Measurements from ENCODE around the gene HEY2.

HEY2 gene

DNA sequence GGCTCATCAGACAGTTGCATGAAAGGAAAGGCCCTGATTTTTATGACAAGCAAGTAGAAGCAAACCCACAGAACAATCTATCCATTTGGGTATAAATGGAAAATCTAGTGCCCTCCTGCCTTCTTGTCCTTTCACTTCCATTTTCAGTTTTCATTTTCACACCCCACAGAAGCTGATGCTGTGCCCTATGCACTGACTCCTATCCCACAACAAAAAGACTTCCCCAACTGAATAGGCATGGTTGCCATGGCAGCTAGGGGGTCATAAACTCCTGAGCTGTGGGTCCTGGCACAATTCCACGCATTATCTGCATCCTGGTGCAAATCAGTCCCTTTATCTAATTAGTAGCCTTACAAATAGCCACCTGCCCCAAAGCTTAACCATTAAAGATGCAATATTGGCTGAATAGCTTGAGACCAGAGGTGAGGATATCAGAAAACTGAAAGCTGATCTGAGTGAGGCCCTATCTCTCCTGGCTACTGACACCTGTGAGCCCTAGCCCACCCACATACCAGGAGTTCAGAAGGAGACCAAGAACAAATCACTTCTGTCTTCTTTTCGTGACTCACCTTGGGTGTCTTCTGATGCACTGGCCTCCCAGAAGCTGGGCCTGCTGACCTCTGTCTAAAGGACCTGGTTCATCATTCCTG is 34.9 kb upstream of the HEY2 start:
- H3K27me3 ChIP-seq (replicated peaks) = no peaks in the 10 kb centered on the region
- TF ChIP-seq, protein P1, sequence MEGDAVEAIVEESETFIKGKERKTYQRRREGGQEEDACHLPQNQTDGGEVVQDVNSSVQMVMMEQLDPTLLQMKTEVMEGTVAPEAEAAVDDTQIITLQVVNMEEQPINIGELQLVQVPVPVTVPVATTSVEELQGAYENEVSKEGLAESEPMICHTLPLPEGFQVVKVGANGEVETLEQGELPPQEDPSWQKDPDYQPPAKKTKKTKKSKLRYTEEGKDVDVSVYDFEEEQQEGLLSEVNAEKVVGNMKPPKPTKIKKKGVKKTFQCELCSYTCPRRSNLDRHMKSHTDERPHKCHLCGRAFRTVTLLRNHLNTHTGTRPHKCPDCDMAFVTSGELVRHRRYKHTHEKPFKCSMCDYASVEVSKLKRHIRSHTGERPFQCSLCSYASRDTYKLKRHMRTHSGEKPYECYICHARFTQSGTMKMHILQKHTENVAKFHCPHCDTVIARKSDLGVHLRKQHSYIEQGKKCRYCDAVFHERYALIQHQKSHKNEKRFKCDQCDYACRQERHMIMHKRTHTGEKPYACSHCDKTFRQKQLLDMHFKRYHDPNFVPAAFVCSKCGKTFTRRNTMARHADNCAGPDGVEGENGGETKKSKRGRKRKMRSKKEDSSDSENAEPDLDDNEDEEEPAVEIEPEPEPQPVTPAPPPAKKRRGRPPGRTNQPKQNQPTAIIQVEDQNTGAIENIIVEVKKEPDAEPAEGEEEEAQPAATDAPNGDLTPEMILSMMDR (IDR thresholded peaks at IDR 0.05; ENCODE audit: low read depth, low read length, missing control alignments) = no peak
- H3K36me3 ChIP-seq (replicated peaks) = no peaks in the 10 kb centered on the region
- no peak overlapping the region for H3K4me3 ChIP-seq (ENCODE audit: low read depth, low read length)
- in situ Hi-C loops (cut with HindIII; ENCODE audit: low pct_ligation_motif_present, low sequenced_read_pairs) = no loop called here
- no peak for DNase-seq
- no peak overlapping the region for H3K27ac ChIP-seq

DNA sequence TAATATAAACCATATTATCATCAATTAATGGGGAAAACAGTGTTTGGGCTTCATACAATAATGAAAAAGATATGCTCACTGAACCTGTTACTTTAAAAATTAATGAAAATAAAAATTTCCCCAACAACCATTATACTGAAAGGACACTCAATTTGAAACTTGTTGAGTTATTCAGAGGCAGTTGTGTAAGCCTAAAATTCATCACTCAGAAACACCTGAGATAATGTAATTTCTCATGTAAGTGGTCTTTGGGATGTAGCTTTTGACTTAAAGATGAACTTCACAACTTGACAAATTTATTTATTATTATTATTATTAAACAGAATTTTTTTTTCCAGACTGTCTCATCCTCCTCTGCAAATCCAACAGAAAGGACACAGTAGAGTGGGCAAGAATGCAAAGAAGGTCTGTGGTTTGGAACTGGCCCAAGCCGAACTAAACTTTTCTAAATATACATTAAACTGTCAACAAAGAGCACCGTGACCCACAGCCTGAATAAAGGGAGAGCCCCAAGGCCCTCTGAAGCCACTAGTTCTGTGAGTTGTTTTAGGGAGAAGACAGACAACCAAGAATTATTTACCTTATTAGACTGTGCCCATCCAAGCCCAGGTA is 32.2 kb upstream of the HEY2 start:
- in situ Hi-C loops (cut with HindIII; ENCODE audit: low pct_ligation_motif_present, low sequenced_read_pairs) = no loop called here
- no peak overlapping the region for H3K27ac ChIP-seq
- H3K36me3 ChIP-seq (replicated peaks) = no peaks in the 10 kb centered on the region
- no peaks in the 10 kb centered on the region for H3K27me3 ChIP-seq (replicated peaks)
- H3K4me3 ChIP-seq (ENCODE audit: low read depth, low read length) = no peak overlapping the region
- DNase-seq = no peak
- TF ChIP-seq, protein P1 (IDR thresholded peaks at IDR 0.05; ENCODE audit: low read depth, low read length, missing control alignments) = no peak

DNA sequence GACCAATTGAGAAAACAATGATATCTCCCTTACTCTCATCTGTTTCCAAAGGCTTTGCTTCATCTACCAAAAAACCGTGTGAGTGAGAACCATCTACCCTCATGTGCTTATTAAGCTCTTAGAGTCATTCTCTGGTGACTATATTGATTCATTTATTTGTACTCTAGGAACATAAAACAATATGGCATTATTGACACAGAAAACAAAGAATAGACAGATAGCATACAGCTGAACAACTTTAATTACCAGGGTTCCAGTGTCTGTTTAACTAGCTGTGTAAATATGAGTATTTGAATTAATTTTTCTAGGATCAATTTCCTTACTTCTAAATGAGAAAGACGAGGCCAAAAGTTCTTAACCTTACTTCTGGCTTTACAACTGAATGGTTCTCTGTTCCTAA is 31.3 kb upstream of the HEY2 start:
- in situ Hi-C loops (cut with HindIII; ENCODE audit: low pct_ligation_motif_present, low sequenced_read_pairs) = no loop called here
- Histone ChIP-seq H3K36me3 (replicated peaks) (no peaks in the 10 kb centered on the region), H3K4me3 (ENCODE audit: low read depth, low read length) (no peak overlapping the region), H3K27me3 (replicated peaks) (no peaks in the 10 kb centered on the region), H3K27ac (no peak overlapping the region)
- DNase-seq = no peak
- TF ChIP-seq, protein P1 (IDR thresholded peaks at IDR 0.05; ENCODE audit: low read depth, low read length, missing control alignments) = no peak

DNA sequence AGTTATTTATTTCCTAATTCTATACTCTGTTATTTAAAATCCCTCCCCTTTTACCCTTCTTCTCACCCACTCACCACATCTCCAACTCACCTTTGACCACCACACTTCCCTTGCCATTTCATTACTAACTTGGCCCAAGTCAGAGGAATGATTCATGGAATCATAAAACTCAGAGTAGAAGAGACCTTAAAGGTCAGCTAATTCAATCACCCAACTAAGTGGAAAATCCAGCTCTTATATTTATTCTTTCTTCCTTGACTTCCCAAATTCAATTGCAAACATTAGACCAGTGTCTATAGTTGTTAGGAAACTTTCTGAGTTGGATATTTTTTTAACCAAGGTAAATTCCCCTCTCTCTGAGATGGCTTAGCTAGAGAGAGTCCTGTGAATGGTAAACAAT is 26.5 kb upstream of the HEY2 start:
- no peak overlapping the region for H3K4me3 ChIP-seq (ENCODE audit: low read depth, low read length)
- H3K36me3 ChIP-seq (replicated peaks) = no peaks in the 10 kb centered on the region
- no peak for DNase-seq
- in situ Hi-C loops (cut with HindIII; ENCODE audit: low pct_ligation_motif_present, low sequenced_read_pairs) = no loop called here
- no peak overlapping the region for H3K27ac ChIP-seq
- TF ChIP-seq, protein P1 (IDR thresholded peaks at IDR 0.05; ENCODE audit: low read depth, low read length, missing control alignments) = no peak
- H3K27me3 ChIP-seq (replicated peaks) = no peaks in the 10 kb centered on the region

DNA sequence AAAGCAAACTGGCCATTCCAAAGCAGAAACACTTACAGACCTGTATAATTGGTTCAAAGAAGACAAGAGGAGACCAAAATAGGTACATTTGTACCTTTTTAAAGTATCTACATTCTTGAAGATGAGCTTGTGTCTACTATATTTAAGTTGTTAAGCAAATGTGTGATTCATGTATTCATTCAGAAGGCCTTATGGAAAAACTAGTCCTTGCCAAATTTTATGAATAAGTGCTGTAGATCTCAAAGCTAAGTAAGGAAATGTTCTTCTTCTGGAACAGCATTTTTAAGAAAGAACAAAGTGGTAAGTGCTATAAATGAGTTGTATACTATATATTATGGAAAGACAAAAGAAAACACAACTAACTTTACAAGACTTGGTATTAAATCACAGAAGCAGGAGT is 22.2 kb upstream of the HEY2 start:
- no peak for DNase-seq
- TF ChIP-seq, protein P1 (IDR thresholded peaks at IDR 0.05; ENCODE audit: low read depth, low read length, missing control alignments) = no peak
- in situ Hi-C loops (cut with HindIII; ENCODE audit: low pct_ligation_motif_present, low sequenced_read_pairs) = no loop called here

DNA sequence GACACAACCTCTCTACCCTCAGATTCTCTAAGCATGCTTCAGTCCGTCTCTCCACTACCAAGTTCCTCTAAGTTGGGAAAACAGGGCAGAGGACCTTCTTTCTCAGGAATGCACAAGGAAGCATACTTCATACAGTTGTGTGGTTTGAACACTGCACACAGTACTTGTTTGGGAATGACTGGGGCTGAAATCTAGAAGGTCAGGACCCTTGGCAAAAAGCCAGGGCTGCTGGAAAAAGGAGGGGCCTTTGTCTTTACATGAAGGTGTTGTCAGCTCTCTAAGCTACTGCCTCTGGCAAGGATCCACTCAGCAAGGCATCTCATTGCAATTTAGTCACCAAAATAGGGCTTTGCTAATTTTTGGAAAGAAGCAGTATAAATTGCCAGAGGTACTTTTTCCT is 20.7 kb upstream of the HEY2 start:
- in situ Hi-C loops (cut with HindIII; ENCODE audit: low pct_ligation_motif_present, low sequenced_read_pairs) = no loop called here
- Histone ChIP-seq H3K27ac (no peak overlapping the region), H3K36me3 (replicated peaks) (no peaks in the 10 kb centered on the region), H3K27me3 (replicated peaks) (no peaks in the 10 kb centered on the region), H3K4me3 (ENCODE audit: low read depth, low read length) (no peak overlapping the region)
- TF ChIP-seq, protein P1 (IDR thresholded peaks at IDR 0.05; ENCODE audit: low read depth, low read length, missing control alignments) = no peak
- DNase-seq = peak; percentile 48

More for the DNA sequence above, 22.2 kb upstream of the HEY2 start:
- no peak overlapping the region for H3K4me3 ChIP-seq (ENCODE audit: low read depth, low read length)
- H3K36me3 ChIP-seq (replicated peaks) = no peaks in the 10 kb centered on the region
- H3K27me3 ChIP-seq (replicated peaks) = no peaks in the 10 kb centered on the region
- no peak overlapping the region for H3K27ac ChIP-seq
